GM21515 (cell line): ENCODE data around the gene MRPS11.
"Not testable (repeated sequence)": the region's sequence is repeated elsewhere in the genome, so short reads cannot be mapped to it uniquely, and the experiment has no call there.

Source experiments
- ATAC-seq: cut with Tn5 transposase; IDR thresholded peaks from one replicate; pipeline ENCODE4 v1.9.1; 2021; ENCODE audit not compliant: unreplicated experiment

MRPS11 gene

GRCh38 chr15:88487796-88488523 is 20.5 kb downstream of the MRPS11 start:
- no peak for ATAC-seq

- ATAC-seq, result no peak
These were observed 21.8 kb downstream of the MRPS11 start for GRCh38 chr15:88489321-88489720.

GRCh38 chr15:88490036-88490435 is 22.5 kb downstream of the MRPS11 start:
- no peak for ATAC-seq

GRCh38 chr15:88491158-88491557 is 23.6 kb downstream of the MRPS11 start:
- no peak for ATAC-seq

GRCh38 chr15:88493844-88494243 is 26.3 kb downstream of the MRPS11 start:
- ATAC-seq, result no peak

- no peak for ATAC-seq
These were observed 29.7 kb downstream of the MRPS11 start for GRCh38 chr15:88497109-88497765.

GRCh38 chr15:88498996-88499395 is 31.5 kb downstream of the MRPS11 start:
- no peak for ATAC-seq

GRCh38 chr15:88504445-88504844 is 36.9 kb downstream of the MRPS11 start:
- ATAC-seq, result no peak

GRCh38 chr15:88505721-88506120 is 38.2 kb downstream of the MRPS11 start:
- ATAC-seq, result no peak

- no peak for ATAC-seq
These were observed 39.1 kb downstream of the MRPS11 start for GRCh38 chr15:88506628-88507027.

GRCh38 chr15:88509321-88509720 is 41.8 kb downstream of the MRPS11 start:
- ATAC-seq, result no peak

GRCh38 chr15:88509964-88510363 is 42.5 kb downstream of the MRPS11 start:
- no peak for ATAC-seq

- ATAC-seq, result no peak
These were observed 43.7 kb downstream of the MRPS11 start for GRCh38 chr15:88511161-88511560.

GRCh38 chr15:88512078-88512477 is 44.6 kb downstream of the MRPS11 start:
- ATAC-seq, result no peak

GRCh38 chr15:88512601-88513000 is 45.1 kb downstream of the MRPS11 start:
- no peak for ATAC-seq

- no peak for ATAC-seq
These were observed 45.7 kb downstream of the MRPS11 start for GRCh38 chr15:88513195-88513594.

GRCh38 chr15:88518903-88519302 is 51.4 kb downstream of the MRPS11 start:
- ATAC-seq, result no peak

GRCh38 chr15:88524094-88524493 is 56.6 kb downstream of the MRPS11 start:
- ATAC-seq, result not testable (repeated sequence)

- ATAC-seq, result no peak
These were observed 57.9 kb downstream of the MRPS11 start for GRCh38 chr15:88525418-88525817.

GRCh38 chr15:88526247-88526879 is 58.9 kb downstream of the MRPS11 start:
- ATAC-seq, result no peak

- no peak for ATAC-seq
These were observed 61.6 kb downstream of the MRPS11 start for GRCh38 chr15:88529021-88529630.
